OCI-LY7 (cell line): ENCODE measurements around the gene IPO13.

ENCODE experiments used
- EZH2phosphoT487 ChIP-seq: fragments of 200-600 bp; sonication (generic); IDR thresholded peaks from 2 replicates; pipeline ENCODE4 v1.6.1; 2018; ENCODE audit warnings: low read depth, borderline replicate concordance, mild to moderate bottlenecking, mixed run types, antibody characterized with exemption, low read length, moderate library complexity, mixed read lengths
- TF ChIP-seq, protein P1 (sequence below): fragments of 200-600 bp; sonication (generic); conservative IDR thresholded peaks from 2 replicates; pipeline ENCODE4 v1.5.1; 2014; ENCODE audit warnings: mild to moderate bottlenecking, antibody characterized with exemption, low read length, moderate library complexity, mixed read lengths

DNA sequence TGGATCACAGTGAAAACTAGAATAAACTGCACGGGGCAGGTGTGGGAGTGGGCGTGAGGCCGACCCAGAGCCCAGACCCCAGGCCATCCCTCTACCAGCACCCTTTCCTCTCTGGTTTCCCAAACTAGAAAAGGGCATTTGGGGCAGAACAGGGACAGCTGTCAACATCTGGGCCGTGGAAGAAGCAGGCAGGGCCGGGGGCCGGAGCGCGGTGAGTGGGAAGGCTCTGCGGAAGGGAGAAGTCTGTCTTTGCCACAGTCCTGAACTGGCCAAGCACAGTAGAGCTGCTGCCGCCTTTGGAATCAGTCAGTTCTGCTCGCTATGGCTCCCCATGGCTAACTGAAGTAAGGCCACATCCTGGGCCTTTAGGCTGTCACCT is 51.2 kb downstream of the IPO13 start:
- TF ChIP-seq, protein P1, sequence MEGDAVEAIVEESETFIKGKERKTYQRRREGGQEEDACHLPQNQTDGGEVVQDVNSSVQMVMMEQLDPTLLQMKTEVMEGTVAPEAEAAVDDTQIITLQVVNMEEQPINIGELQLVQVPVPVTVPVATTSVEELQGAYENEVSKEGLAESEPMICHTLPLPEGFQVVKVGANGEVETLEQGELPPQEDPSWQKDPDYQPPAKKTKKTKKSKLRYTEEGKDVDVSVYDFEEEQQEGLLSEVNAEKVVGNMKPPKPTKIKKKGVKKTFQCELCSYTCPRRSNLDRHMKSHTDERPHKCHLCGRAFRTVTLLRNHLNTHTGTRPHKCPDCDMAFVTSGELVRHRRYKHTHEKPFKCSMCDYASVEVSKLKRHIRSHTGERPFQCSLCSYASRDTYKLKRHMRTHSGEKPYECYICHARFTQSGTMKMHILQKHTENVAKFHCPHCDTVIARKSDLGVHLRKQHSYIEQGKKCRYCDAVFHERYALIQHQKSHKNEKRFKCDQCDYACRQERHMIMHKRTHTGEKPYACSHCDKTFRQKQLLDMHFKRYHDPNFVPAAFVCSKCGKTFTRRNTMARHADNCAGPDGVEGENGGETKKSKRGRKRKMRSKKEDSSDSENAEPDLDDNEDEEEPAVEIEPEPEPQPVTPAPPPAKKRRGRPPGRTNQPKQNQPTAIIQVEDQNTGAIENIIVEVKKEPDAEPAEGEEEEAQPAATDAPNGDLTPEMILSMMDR, result no peak
- no peak for TF ChIP-seq EZH2phosphoT487
